Glomerular endothelial cell (primary cell): ENCODE data around the gene OR4K2. TPM values are rescaled to one million over a fixed set of nuclear protein-coding genes. Genes with fewer than 3 reads are reported as not detected.

ENCODE experiments used
- total RNA-seq: library from RNA; depleted of rRNA; stranded (reverse); fragments of >200 nt; gene quantifications from 2 replicates; pipeline ENCODE4 v1.2.3, GENCODE V29; 2015

The OR4K2 gene
- total RNA-seq, 1 donor from 2014 or later, result not detected

Other genes with a start within 250 kb of the OR4K2 start
- not detected in 2 replicates for gene OR11H2, start 161.3 kb upstream of the OR4K2 start, total RNA-seq
- not detected in 2 replicates for gene OR4Q3, start 131.6 kb upstream of the OR4K2 start, total RNA-seq
- gene OR4M1, start 101.6 kb upstream of the OR4K2 start, total RNA-seq, result not detected in 2 replicates
- not detected in 2 replicates for gene OR4N2, start 71.4 kb upstream of the OR4K2 start, total RNA-seq
- not detected in 2 replicates for gene OR4K5, start 45.5 kb downstream of the OR4K2 start, total RNA-seq
- gene OR4K1, start 55.8 kb downstream of the OR4K2 start, total RNA-seq, result not detected in 2 replicates
- gene OR4K15, start 100.4 kb downstream of the OR4K2 start, total RNA-seq, result not detected in 2 replicates
- not detected in 2 replicates for gene OR4Q2, start 127.0 kb downstream of the OR4K2 start, total RNA-seq
- not detected in 2 replicates for gene OR4K14, start 144.2 kb downstream of the OR4K2 start, total RNA-seq
- not detected in 2 replicates for gene OR4K13, start 160.9 kb downstream of the OR4K2 start, total RNA-seq
- not detected in 2 replicates for gene OR4L1, start 184.9 kb downstream of the OR4K2 start, total RNA-seq
- gene OR4K17, start 235.6 kb downstream of the OR4K2 start, total RNA-seq, result not detected in 2 replicates